HG03521 (cell line): ENCODE data around the gene MYO10.

Source experiments
- ATAC-seq: cut with Tn5 transposase; IDR thresholded peaks from one replicate; pipeline ENCODE4 v1.9.1; 2021; ENCODE audit warnings: mild to moderate bottlenecking, moderate library complexity; ENCODE audit not compliant: unreplicated experiment

Gene MYO10

GRCh38 chr5:16943846-16944678 lies 8.0 kb upstream of the MYO10 start:
- no peak for ATAC-seq

- no peak for ATAC-seq
Measured at GRCh38 chr5:16937503-16938161, 1.5 kb upstream of the MYO10 start.

- ATAC-seq: no peak
Measured at GRCh38 chr5:16936989-16937438, 926 bp upstream of the MYO10 start.

- ATAC-seq: peak; percentile 33
Measured at GRCh38 chr5:16935231-16936149, 598 bp downstream of the MYO10 start.

- ATAC-seq: no peak
Measured at GRCh38 chr5:16934677-16935153, 1.4 kb downstream of the MYO10 start.

- peak; percentile 55 for ATAC-seq
Measured at GRCh38 chr5:16934123-16934522, 2.0 kb downstream of the MYO10 start.

- no peak for ATAC-seq
Measured at GRCh38 chr5:16933337-16933736, 2.8 kb downstream of the MYO10 start.

- no peak for ATAC-seq
Measured at GRCh38 chr5:16932401-16932800, 3.7 kb downstream of the MYO10 start.

- no peak for ATAC-seq
Measured at GRCh38 chr5:16931334-16932110, 4.6 kb downstream of the MYO10 start.

- no peak for ATAC-seq
Measured at GRCh38 chr5:16930496-16930895, 5.6 kb downstream of the MYO10 start.

GRCh38 chr5:16929831-16930230 lies 6.3 kb downstream of the MYO10 start:
- no peak for ATAC-seq

GRCh38 chr5:16929347-16929746 lies 6.7 kb downstream of the MYO10 start:
- ATAC-seq: no peak

- ATAC-seq: no peak
Measured at GRCh38 chr5:16927613-16928012, 8.5 kb downstream of the MYO10 start.

- ATAC-seq: no peak
Measured at GRCh38 chr5:16926417-16926816, 9.7 kb downstream of the MYO10 start.

GRCh38 chr5:16924206-16924605 lies 11.9 kb downstream of the MYO10 start:
- ATAC-seq: no peak

GRCh38 chr5:16922430-16922829 lies 13.7 kb downstream of the MYO10 start:
- ATAC-seq: no peak

- no peak for ATAC-seq
Measured at GRCh38 chr5:16921211-16921610, 14.9 kb downstream of the MYO10 start.

GRCh38 chr5:16920109-16920816 lies 15.8 kb downstream of the MYO10 start:
- ATAC-seq: no peak

GRCh38 chr5:16918891-16919671 lies 17.0 kb downstream of the MYO10 start:
- no peak for ATAC-seq
